DOHH2 (cell line): ENCODE measurements around the gene RNF213.

Experiments
- H3F3A ChIP-seq: fragments of 200-600 bp; sonication (generic), shearing (Covaris generic); 2 replicates; pipeline ENCODE4 v1.6.0; 2016; ENCODE audit warnings: antibody characterized with exemption, mild to moderate bottlenecking; ENCODE audit not compliant: control insufficient read depth, insufficient read depth
- H3K27ac ChIP-seq: fragments of 200-600 bp; sonication (generic); 2 replicates; pipeline ENCODE4 v1.5.1; 2014; ENCODE audit warnings: low read depth, mild to moderate bottlenecking, low read length, moderate library complexity
- H3K27me3 ChIP-seq: fragments of 200-600 bp; sonication (generic); 2 replicates; pipeline ENCODE4 v1.6.1; 2014; ENCODE audit warnings: mild to moderate bottlenecking, low read length, mixed read lengths; ENCODE audit not compliant: control insufficient read depth
- H3K36me3 ChIP-seq: fragments of 200-600 bp; sonication (generic); 2 replicates; pipeline ENCODE4 v1.6.1; 2014; ENCODE audit warnings: mild to moderate bottlenecking, low read length, moderate library complexity, mixed read lengths; ENCODE audit not compliant: control insufficient read depth
- H3K4me1 ChIP-seq: fragments of 200-600 bp; sonication (generic); 2 replicates; pipeline ENCODE4 v1.6.1; 2014; ENCODE audit warnings: mild to moderate bottlenecking, low read length, mixed read lengths; ENCODE audit not compliant: control insufficient read depth
- H3K4me2 ChIP-seq: fragments of 200-600 bp; sonication (generic); 2 replicates; pipeline ENCODE4 v1.6.0; 2014; ENCODE audit warnings: mild to moderate bottlenecking, low read length, moderate library complexity
- H3K4me3 ChIP-seq: fragments of 200-600 bp; sonication (generic); 2 replicates; pipeline ENCODE4 v1.5.1; 2014; ENCODE audit warnings: mild to moderate bottlenecking, low read length, mixed read lengths
- H3K79me2 ChIP-seq: fragments of 200-600 bp; sonication (generic); 2 replicates; pipeline ENCODE4 v1.6.1; 2014; ENCODE audit warnings: mild to moderate bottlenecking, low read length, mixed read lengths; ENCODE audit not compliant: control insufficient read depth
- H3K9me2 ChIP-seq: fragments of 200-600 bp; sonication (generic); replicated peaks from 2 replicates; pipeline ENCODE4 v1.6.1; 2014; ENCODE audit warnings: mild to moderate bottlenecking, low read length, mixed read lengths; ENCODE audit not compliant: control insufficient read depth
- H3K9me3 ChIP-seq: fragments of 200-600 bp; sonication (generic); 2 replicates; pipeline ENCODE4 v1.6.1; 2014; ENCODE audit warnings: antibody characterized with exemption, low read length, mixed read lengths; ENCODE audit not compliant: control insufficient read depth, insufficient read depth
- H4K20me1 ChIP-seq: fragments of 200-600 bp; sonication (generic); 2 replicates; pipeline ENCODE4 v1.6.0; 2014; ENCODE audit warnings: low read depth, mild to moderate bottlenecking, antibody characterized with exemption, low read length, moderate library complexity; ENCODE audit not compliant: control insufficient read depth, insufficient read depth
- EZH2phosphoT487 ChIP-seq: fragments of 200-600 bp; sonication (generic); IDR thresholded peaks from 2 replicates; pipeline ENCODE4 v1.6.1; 2017; ENCODE audit warnings: borderline replicate concordance, mild to moderate bottlenecking, antibody characterized with exemption, low read length, moderate library complexity, mixed read lengths
- TF ChIP-seq, protein P1 (sequence below): fragments of 200-600 bp; sonication (generic); IDR thresholded peaks from one replicate; pipeline ENCODE4 v1.5.1; 2014; ENCODE audit warnings: antibody characterized with exemption, mild to moderate bottlenecking, low read depth, low read length; ENCODE audit not compliant: poor library complexity, severe bottlenecking

The RNF213 gene

DNA sequence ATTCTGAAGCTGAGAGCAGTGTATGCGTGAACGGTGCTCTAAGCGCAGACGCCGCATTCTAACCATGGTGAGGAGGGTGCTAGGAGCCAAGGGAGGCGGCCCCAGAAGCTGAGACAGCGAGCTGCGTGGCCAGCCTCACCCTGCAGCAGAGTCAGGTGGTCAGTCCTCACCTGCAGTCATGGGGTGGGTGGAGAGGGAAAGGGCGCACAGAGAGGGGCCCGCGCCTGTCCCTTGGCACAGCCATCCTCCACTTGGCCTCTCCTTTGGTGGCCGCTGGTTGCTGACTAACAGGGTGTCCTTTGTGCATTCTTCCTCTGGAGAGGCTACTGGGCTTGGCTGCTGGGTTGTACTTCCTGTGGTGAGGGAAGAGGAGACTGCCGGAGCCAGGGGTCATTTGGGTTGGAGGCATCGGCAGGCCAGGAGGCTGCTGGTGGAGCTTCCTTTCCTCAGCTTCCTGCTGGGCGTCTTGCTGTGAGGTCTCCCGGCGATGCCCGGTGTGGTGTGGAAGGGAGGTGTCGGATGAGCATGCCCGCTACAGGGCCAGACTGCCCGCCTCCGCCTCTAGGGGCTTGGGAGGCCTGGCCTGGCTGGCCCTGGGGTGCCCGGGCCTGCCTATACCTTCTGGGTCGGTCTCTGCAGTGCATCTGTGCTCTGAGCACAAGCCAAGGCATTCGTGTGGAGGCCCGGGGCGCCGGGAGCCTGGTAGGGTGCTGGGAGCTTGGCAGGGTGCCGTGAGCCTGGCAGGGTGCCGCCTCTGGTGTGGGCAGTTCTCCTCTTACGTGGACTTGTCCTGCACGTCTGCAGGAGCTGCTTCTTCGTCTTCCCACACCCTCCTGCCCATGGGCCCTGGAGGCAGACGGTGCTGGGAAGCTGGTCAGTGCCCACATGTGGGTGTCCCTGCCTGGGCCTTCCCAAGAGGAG lies 17.4 kb downstream of the RNF213 start:
- TF ChIP-seq EZH2phosphoT487: no peak
- TF ChIP-seq, protein P1, sequence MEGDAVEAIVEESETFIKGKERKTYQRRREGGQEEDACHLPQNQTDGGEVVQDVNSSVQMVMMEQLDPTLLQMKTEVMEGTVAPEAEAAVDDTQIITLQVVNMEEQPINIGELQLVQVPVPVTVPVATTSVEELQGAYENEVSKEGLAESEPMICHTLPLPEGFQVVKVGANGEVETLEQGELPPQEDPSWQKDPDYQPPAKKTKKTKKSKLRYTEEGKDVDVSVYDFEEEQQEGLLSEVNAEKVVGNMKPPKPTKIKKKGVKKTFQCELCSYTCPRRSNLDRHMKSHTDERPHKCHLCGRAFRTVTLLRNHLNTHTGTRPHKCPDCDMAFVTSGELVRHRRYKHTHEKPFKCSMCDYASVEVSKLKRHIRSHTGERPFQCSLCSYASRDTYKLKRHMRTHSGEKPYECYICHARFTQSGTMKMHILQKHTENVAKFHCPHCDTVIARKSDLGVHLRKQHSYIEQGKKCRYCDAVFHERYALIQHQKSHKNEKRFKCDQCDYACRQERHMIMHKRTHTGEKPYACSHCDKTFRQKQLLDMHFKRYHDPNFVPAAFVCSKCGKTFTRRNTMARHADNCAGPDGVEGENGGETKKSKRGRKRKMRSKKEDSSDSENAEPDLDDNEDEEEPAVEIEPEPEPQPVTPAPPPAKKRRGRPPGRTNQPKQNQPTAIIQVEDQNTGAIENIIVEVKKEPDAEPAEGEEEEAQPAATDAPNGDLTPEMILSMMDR: no peak
- H3K36me3 ChIP-seq: no peaks in the 10 kb centered on the region
- H3K9me3 ChIP-seq: no peaks in the 10 kb centered on the region
- no peaks in the 10 kb centered on the region for H3K9me2 ChIP-seq
- no peaks in the 10 kb centered on the region for H3F3A ChIP-seq
- no peaks in the 10 kb centered on the region for H3K4me1 ChIP-seq
- no peak overlapping the region for H3K4me2 ChIP-seq
- H4K20me1 ChIP-seq: no peaks in the 10 kb centered on the region
- no peaks in the 10 kb centered on the region for H3K79me2 ChIP-seq
- no peaks in the 10 kb centered on the region for H3K27me3 ChIP-seq
- H3K4me3 ChIP-seq: no peak overlapping the region
- H3K27ac ChIP-seq: no peak overlapping the region

DNA sequence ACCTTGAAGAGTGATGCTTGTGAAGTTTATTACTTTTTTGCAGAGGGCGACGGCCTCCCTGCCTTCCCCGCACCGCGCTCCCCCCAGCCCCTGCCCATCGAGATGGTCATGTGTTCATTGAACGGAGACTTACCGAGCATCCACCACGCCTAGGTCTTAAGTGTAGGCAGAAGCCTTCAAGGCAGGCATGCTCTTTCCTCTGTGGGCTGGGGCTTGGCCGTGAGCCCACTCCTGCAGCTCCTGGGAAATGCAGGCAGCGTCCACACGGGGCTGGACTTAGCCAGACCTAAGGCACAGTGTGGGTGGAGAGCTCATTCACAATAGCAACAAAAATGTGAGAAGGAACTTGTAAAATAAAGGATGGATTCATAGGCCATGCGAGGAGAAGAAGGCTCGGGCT lies 19.2 kb downstream of the RNF213 start:
- Histone ChIP-seq H3K79me2 (no peaks in the 10 kb centered on the region), H3K27ac (no peak overlapping the region), H3K9me2 (no peaks in the 10 kb centered on the region), H3K9me3 (no peaks in the 10 kb centered on the region), H3K4me2 (no peak overlapping the region), H3K4me3 (no peak overlapping the region), H3K4me1 (no peaks in the 10 kb centered on the region), H4K20me1 (no peaks in the 10 kb centered on the region), H3K27me3 (no peaks in the 10 kb centered on the region), H3K36me3 (no peaks in the 10 kb centered on the region), H3F3A (no peaks in the 10 kb centered on the region)
- TF ChIP-seq, protein P1: no peak
- TF ChIP-seq EZH2phosphoT487: no peak

DNA sequence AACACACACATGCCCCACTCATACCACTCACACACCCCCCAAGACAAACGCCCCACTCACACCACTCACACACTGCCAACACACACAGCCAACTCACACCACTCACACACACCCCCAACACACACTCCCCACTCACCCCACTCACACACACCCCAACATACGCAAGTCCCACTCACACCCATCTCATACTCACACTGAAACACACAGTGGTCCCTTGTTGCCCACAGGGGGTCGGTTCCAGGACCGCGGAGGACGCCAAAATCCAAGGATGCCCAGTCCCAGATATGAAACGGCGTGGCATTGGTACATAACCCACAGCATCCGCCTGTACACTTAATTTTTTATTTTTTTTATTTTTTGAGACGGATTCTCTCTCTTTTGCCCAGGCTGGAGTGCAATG lies 20.9 kb downstream of the RNF213 start:
- Histone ChIP-seq H3K4me3 (no peak overlapping the region), H3K9me2 (no peaks in the 10 kb centered on the region), H3K4me2 (no peak overlapping the region), H3K79me2 (no peaks in the 10 kb centered on the region), H3K27ac (no peak overlapping the region), H3K36me3 (no peaks in the 10 kb centered on the region), H3K27me3 (no peaks in the 10 kb centered on the region), H3F3A (no peaks in the 10 kb centered on the region), H4K20me1 (no peaks in the 10 kb centered on the region), H3K4me1 (no peaks in the 10 kb centered on the region), H3K9me3 (no peaks in the 10 kb centered on the region)
- TF ChIP-seq EZH2phosphoT487: no peak
- TF ChIP-seq, protein P1: no peak
